H1 (cell line): ENCODE results near the gene LRR1. TPM values are rescaled to one million over a fixed set of nuclear protein-coding genes. Genes with fewer than 3 reads are reported as not detected.
"Not testable (repeated sequence)": the region's sequence is repeated elsewhere in the genome, so short reads cannot be mapped to it uniquely, and the experiment has no call there.

Experiments used
- CTCF ChIA-PET: fragments of 300-600 bp; sonication (Branson Sonifier 250); formaldehyde crosslinking; loops from one replicate; lab custom pipeline; 2021; ENCODE audit not compliant: partially characterized antibody; lab: Charles Lee
- POLR2A ChIA-PET: fragments of 300-600 bp; sonication (Branson Sonifier 250); formaldehyde crosslinking; loops from one replicate; lab custom pipeline; 2021; ENCODE audit warnings: inconsistent platforms; ENCODE audit not compliant: partially characterized antibody; lab: Charles Lee
- DNase-seq, 2 experiments: peaks; one replicate each; pipeline versions ENCODE4 v3.0.0 to v3.0.0-alpha.2; 2010 to 2022; ENCODE audit warnings: low spot score in 2 of 2, low read depth in 1 of 2, mixed read lengths in 1 of 2
- FAIRE-seq: peaks from 2 replicates; lab custom pipeline; 2011; peaks lifted over from hg19 to GRCh38; lab: Jason Lieb, UNC
- H2AFZ ChIP-seq: 2 replicates; pipeline ENCODE4 v1.8.1; 2012; ENCODE audit warnings: low read length, inconsistent platforms
- H2AK5ac ChIP-seq: 2 replicates; pipeline ENCODE4 v1.6.1; 2013; ENCODE audit warnings: low read depth, low read length
- H2BK120ac ChIP-seq: replicated peaks from 2 replicates; pipeline ENCODE3; 2013; ENCODE audit warnings: low read depth, low read length, inconsistent platforms
- H2BK12ac ChIP-seq: 2 replicates; pipeline ENCODE4 v1.6.1; 2013; ENCODE audit warnings: low read depth, low read length
- H2BK15ac ChIP-seq: 2 replicates; pipeline ENCODE4 v1.6.1; 2013; ENCODE audit warnings: low read length
- H2BK20ac ChIP-seq: 2 replicates; pipeline ENCODE4 v1.6.1; 2013; ENCODE audit warnings: low read length
- H2BK5ac ChIP-seq: 2 replicates; pipeline ENCODE4 v1.6.1; 2013; ENCODE audit warnings: low read depth, low read length
- H3K14ac ChIP-seq: 2 replicates; pipeline ENCODE4 v1.6.1; 2013; ENCODE audit warnings: inconsistent platforms; ENCODE audit not compliant: insufficient read length
- H3K18ac ChIP-seq: 2 replicates; pipeline ENCODE4 v1.6.1; 2013; ENCODE audit warnings: low read length; ENCODE audit errors: extremely low read depth
- H3K23ac ChIP-seq: 2 replicates; pipeline ENCODE4 v1.6.1; 2013; ENCODE audit warnings: inconsistent platforms; ENCODE audit not compliant: insufficient read length
- H3K23me2 ChIP-seq: 2 replicates; pipeline ENCODE4 v1.6.1; 2013; ENCODE audit warnings: low read depth, low read length
- H3K27ac ChIP-seq: 2 replicates; pipeline ENCODE4 v1.6.1; 2011; ENCODE audit warnings: low read depth, low read length, inconsistent platforms
- H3K27me3 ChIP-seq, 4 experiments: replicated peaks in 1 of 4; 1 replicate in 1 of 4; 2 replicates in 3 of 4; pipeline versions ENCODE4 v1.6.1 to v1.8.1; 2011 to 2013; ENCODE audit warnings: low read length in 3 of 4, mild to moderate bottlenecking in 3 of 4, inconsistent platforms in 2 of 4, mixed read lengths in 2 of 4, moderate library complexity in 1 of 4; ENCODE audit not compliant: control insufficient read depth in 3 of 4, insufficient read depth in 3 of 4; ENCODE audit errors: extremely low read depth in 1 of 4
- H3K36me3 ChIP-seq, 4 experiments: 2 replicates each; pipeline versions ENCODE4 v1.6.1 to v1.8.1; 2011 to 2013; ENCODE audit warnings: mild to moderate bottlenecking in 4 of 4, low read length in 3 of 4, moderate library complexity in 2 of 4, control low read depth in 1 of 4, inconsistent platforms in 1 of 4; ENCODE audit not compliant: insufficient read depth in 4 of 4, control insufficient read depth in 2 of 4
- H3K4ac ChIP-seq: replicated peaks from 2 replicates; pipeline ENCODE3; 2013; ENCODE audit warnings: low read length, low read depth, mixed read lengths, inconsistent platforms; ENCODE audit not compliant: insufficient read length
- H3K4me1 ChIP-seq, 4 experiments: replicated peaks in 1 of 4; 1 replicate in 1 of 4; 2 replicates in 3 of 4; pipeline versions ENCODE4 v1.6.1 to v1.8.1; 2011 to 2013; ENCODE audit warnings: low read length in 3 of 4, inconsistent platforms in 2 of 4, mixed read lengths in 1 of 4; ENCODE audit not compliant: insufficient read depth in 4 of 4, control insufficient read depth in 3 of 4
- H3K4me2 ChIP-seq, 2 experiments: 2 replicates each; pipeline versions ENCODE4 v1.6.1 to v1.8.1; 2011 to 2013; ENCODE audit warnings: low read depth in 2 of 2, low read length in 2 of 2, control low read depth in 1 of 2, inconsistent platforms in 1 of 2, mild to moderate bottlenecking in 1 of 2; ENCODE audit not compliant: insufficient read depth in 1 of 2
- H3K4me3 ChIP-seq, 4 experiments: fragments of 200-600, 300-600 bp in 1 of 4; sonication (generic), shearing (Covaris generic), sonication (Bioruptor Twin) in 1 of 4; 2 replicates each; pipeline versions ENCODE4 v1.5.1 to v1.8.1; 2011 to 2016; ENCODE audit warnings: low read length in 4 of 4, low read depth in 3 of 4, control low read depth in 2 of 4, inconsistent platforms in 2 of 4, mild to moderate bottlenecking in 2 of 4, mixed read lengths in 1 of 4, moderate library complexity in 1 of 4; ENCODE audit not compliant: insufficient read depth in 2 of 4; ENCODE audit errors: extremely low read depth in 1 of 4
- H3K56ac ChIP-seq: replicated peaks from 2 replicates; pipeline ENCODE3; 2013; ENCODE audit warnings: low read depth, mild to moderate bottlenecking, mixed read lengths, low read length, inconsistent platforms; ENCODE audit not compliant: insufficient read length
- H3K79me1 ChIP-seq: 2 replicates; pipeline ENCODE4 v1.6.1; 2013; ENCODE audit warnings: low read depth, low read length, control low read depth
- H3K79me2 ChIP-seq, 2 experiments: 2 replicates each; pipeline versions ENCODE4 v1.6.1 to v1.8.1; 2012 to 2013; ENCODE audit warnings: low read length in 2 of 2, mild to moderate bottlenecking in 2 of 2, inconsistent platforms in 1 of 2; ENCODE audit not compliant: insufficient read depth in 2 of 2, control insufficient read depth in 1 of 2
- H3K9ac ChIP-seq, 4 experiments: replicated peaks in 1 of 4; 1 replicate in 1 of 4; 2 replicates in 3 of 4; pipeline versions ENCODE4 v1.6.1 to v1.8.1; 2011 to 2013; ENCODE audit warnings: low read depth in 3 of 4, low read length in 3 of 4, control low read depth in 2 of 4, mild to moderate bottlenecking in 2 of 4, moderate library complexity in 2 of 4, inconsistent platforms in 1 of 4; ENCODE audit errors: extremely low read depth in 1 of 4
- H3K9me3 ChIP-seq, 2 experiments: 2 replicates each; pipeline versions ENCODE4 v1.6.1 to v1.8.1; 2012 to 2013; ENCODE audit warnings: mild to moderate bottlenecking in 2 of 2, moderate library complexity in 2 of 2, control low read depth in 1 of 2, inconsistent platforms in 1 of 2, low read depth in 1 of 2, low read length in 1 of 2, mixed read lengths in 1 of 2; ENCODE audit not compliant: insufficient read depth in 2 of 2
- H4K20me1 ChIP-seq, 2 experiments: replicated peaks in 1 of 2; 2 replicates each; pipeline versions ENCODE3 to v1.8.1; 2011 to 2013; ENCODE audit warnings: inconsistent platforms in 2 of 2, low read length in 2 of 2, mild to moderate bottlenecking in 1 of 2; ENCODE audit not compliant: insufficient read depth in 2 of 2, control insufficient read depth in 1 of 2
- H4K5ac ChIP-seq: 2 replicates; pipeline ENCODE4 v1.6.1; 2013; ENCODE audit warnings: low read length, low read depth, mixed read lengths, inconsistent platforms; ENCODE audit not compliant: insufficient read length
- H4K8ac ChIP-seq: 2 replicates; pipeline ENCODE4 v1.8.0; 2013; ENCODE audit warnings: mild to moderate bottlenecking, moderate library complexity, low read length, inconsistent platforms; ENCODE audit not compliant: insufficient read depth; ENCODE audit errors: extremely low read depth
- H4K91ac ChIP-seq: replicated peaks from 2 replicates; pipeline ENCODE3; 2013; ENCODE audit warnings: low read length, mixed read lengths, inconsistent platforms; ENCODE audit not compliant: insufficient read length
- RXRA ChIP-seq: IDR thresholded peaks from 2 replicates; pipeline ENCODE4 v1.6.1; 2011; ENCODE audit warnings: low read depth, mild to moderate bottlenecking, low read length, moderate library complexity; ENCODE audit not compliant: insufficient read depth
- USF2 ChIP-seq: IDR thresholded peaks from 2 replicates; pipeline ENCODE4 v1.6.1; 2011; ENCODE audit warnings: low read length, improper control_type of control experiment
- WGBS, 2 experiments: shearing (Covaris generic) in 1 of 2; methylation state at CpG; one replicate each; pipeline versions ENCODE4 v1.1.6 to v1.1.7; 2013 to 2015; ENCODE audit warnings: low lambda C conversion rate in 2 of 2, mixed read lengths in 2 of 2, inconsistent platforms in 1 of 2, low coverage in 1 of 2, missing lambda C conversion rate in 1 of 2; ENCODE audit not compliant: insufficient replicate concordance in 2 of 2, insufficient coverage in 1 of 2, insufficient read length in 1 of 2; ENCODE audit errors: extremely low coverage in 1 of 2, missing lambda C conversion rate in 1 of 2; 5-methylcytosine and 5-hydroxymethylcytosine counted together
- polyA plus RNA-seq, 7 experiments: library from polyadenylated mRNA; depleted of rRNA in 3 of 7; stranded (reverse) in 5 of 7; unstranded in 2 of 7; fragments of >200 nt in 5 of 7; fragments of 200-250 nt in 2 of 7; gene quantifications; 1 replicate in 5 of 7; 2 replicates in 1 of 7; 4 replicates in 1 of 7; pipeline versions ENCODE4 v1.2.1 to v1.2.3, GENCODE V29; 2011 to 2013; ENCODE audit warnings: missing spikeins in 2 of 7, mixed read lengths in 2 of 7
- total RNA-seq: library from RNA; stranded (reverse); fragmentation: NEBNext Ultra II Directional; extraction: Animal tissue kit (Norgen Biotek cat#: 25700); gene quantifications from 2 replicates; pipeline ENCODE4 v1.2.1, GENCODE V29; 2021

The LRR1 gene
- total and polyA plus RNA-seq, 2 of the 8 experiments (the other 6 are each of a cell fraction or from before 2014, with no cell fraction given) = 30.7 to 37.5 TPM

- TF ChIP-seq RXRA (no peak), USF2 (no peak)
Measured at GRCh38 chr14:49654511-49654910, 55.8 kb downstream of the LRR1 start (continued).

GRCh38 chr14:49657500-49657899 is 58.8 kb downstream of the LRR1 start:
- H2BK20ac ChIP-seq, H2AFZ ChIP-seq, H3K23ac ChIP-seq, H3K9ac ChIP-seq, FAIRE-seq, DNase-seq, H3K56ac ChIP-seq, H3K79me2 ChIP-seq, H2BK15ac ChIP-seq, H2BK5ac ChIP-seq, H3K27ac ChIP-seq, H3K4ac ChIP-seq, H4K8ac ChIP-seq, H3K23me2 ChIP-seq, H3K4me2 ChIP-seq, H3K4me3 ChIP-seq, H4K20me1 ChIP-seq, H3K27me3 ChIP-seq, H3K4me1 ChIP-seq, H3K79me1 ChIP-seq, H2BK120ac ChIP-seq, H4K5ac ChIP-seq, H2BK12ac ChIP-seq, H3K14ac ChIP-seq, H3K18ac ChIP-seq, H4K91ac ChIP-seq, H3K9me3 ChIP-seq, H2AK5ac ChIP-seq: not testable (repeated sequence)
- peaks cover 0 to 10% (median 6%) of the 10 kb centered on the region in 4 experiments; a peak in 4 of 8 replicates for H3K36me3 ChIP-seq
- WGBS, 2 experiments = 98% methylated on average over 6 of the region's 6 CpGs; no CpG with 5 or more reads in 1 of the 2 experiments
- CTCF ChIA-PET = interaction anchor here (0.6 to 0.7 kb wide), 2 partner anchors 17 to 189 kb away, joined by 3 read pairs; no protein-coding TSS in a partner anchor
- POLR2A ChIA-PET = interaction anchor here (1.4 to 2.0 kb wide), 2 partner anchors 8 to 10 kb away, joined by 3 to 4 read pairs; no protein-coding TSS in a partner anchor
